Measurements from ENCODE around the gene OVAAL.

The OVAAL gene

GRCh38 chr1:180568184-180568583 lies 9.4 kb downstream of the OVAAL start:
- DNase-seq (ENCODE audit: insufficient read length, low spot score), result no peak
- FAIRE-seq, result no peak

- DNase-seq (ENCODE audit: insufficient read length, low spot score) (no peak), FAIRE-seq (no peak)
These were observed 12.5 kb downstream of the OVAAL start for GRCh38 chr1:180571060-180571831.

GRCh38 chr1:180571832-180572636 lies 13.3 kb downstream of the OVAAL start:
- no peak for FAIRE-seq
- no peak for DNase-seq (ENCODE audit: insufficient read length, low spot score)

- no peak for FAIRE-seq
- no peak for DNase-seq (ENCODE audit: insufficient read length, low spot score)
These were observed 14.0 kb downstream of the OVAAL start for GRCh38 chr1:180572760-180573159.

GRCh38 chr1:180574031-180574713 lies 15.4 kb downstream of the OVAAL start:
- DNase-seq (ENCODE audit: insufficient read length, low spot score), result no peak
- no peak for FAIRE-seq

- DNase-seq (ENCODE audit: insufficient read length, low spot score), result no peak
- FAIRE-seq, result no peak
These were observed 18.6 kb downstream of the OVAAL start for GRCh38 chr1:180577361-180577760.

- DNase-seq (ENCODE audit: insufficient read length, low spot score) (no peak), FAIRE-seq (no peak)
These were observed 21.3 kb downstream of the OVAAL start for GRCh38 chr1:180579961-180580611.

GRCh38 chr1:180581635-180582039 lies 22.9 kb downstream of the OVAAL start:
- FAIRE-seq (no peak), DNase-seq (ENCODE audit: insufficient read length, low spot score) (no peak)

GRCh38 chr1:180584869-180585268 lies 26.1 kb downstream of the OVAAL start:
- FAIRE-seq (no peak), DNase-seq (ENCODE audit: insufficient read length, low spot score) (no peak)

GRCh38 chr1:180585994-180586359 lies 27.2 kb downstream of the OVAAL start:
- no peak for FAIRE-seq
- DNase-seq (ENCODE audit: insufficient read length, low spot score), result no peak

GRCh38 chr1:180586671-180587155 lies 27.9 kb downstream of the OVAAL start:
- no peak for FAIRE-seq
- no peak for DNase-seq (ENCODE audit: insufficient read length, low spot score)

- FAIRE-seq, result no peak
- no peak for DNase-seq (ENCODE audit: insufficient read length, low spot score)
These were observed 29.4 kb downstream of the OVAAL start for GRCh38 chr1:180588121-180588520.

- no peak for FAIRE-seq
- DNase-seq (ENCODE audit: insufficient read length, low spot score), result no peak
These were observed 32.1 kb downstream of the OVAAL start for GRCh38 chr1:180590889-180591288.

- FAIRE-seq (no peak), DNase-seq (ENCODE audit: insufficient read length, low spot score) (no peak)
These were observed 34.6 kb downstream of the OVAAL start for GRCh38 chr1:180593382-180593781.

GRCh38 chr1:180594723-180595122 lies 36.0 kb downstream of the OVAAL start:
- FAIRE-seq (no peak), DNase-seq (ENCODE audit: insufficient read length, low spot score) (no peak)

GRCh38 chr1:180595966-180596365 lies 37.2 kb downstream of the OVAAL start:
- DNase-seq (ENCODE audit: insufficient read length, low spot score) (no peak), FAIRE-seq (no peak)

- DNase-seq (ENCODE audit: insufficient read length, low spot score), result no peak
These were observed 38.8 kb downstream of the OVAAL start for GRCh38 chr1:180597520-180597919.

GRCh38 chr1:180598333-180598974 lies 39.7 kb downstream of the OVAAL start:
- FAIRE-seq (no peak), DNase-seq (ENCODE audit: insufficient read length, low spot score) (no peak)

More at GRCh38 chr1:180597520-180597919, 38.8 kb downstream of the OVAAL start:
- FAIRE-seq, result no peak

GRCh38 chr1:180600343-180600742 lies 41.6 kb downstream of the OVAAL start:
- DNase-seq (ENCODE audit: insufficient read length, low spot score) (no peak), FAIRE-seq (no peak)

- FAIRE-seq, result no peak
- no peak for DNase-seq (ENCODE audit: insufficient read length, low spot score)
These were observed 42.7 kb downstream of the OVAAL start for GRCh38 chr1:180601512-180601911.
